Activated CD4-positive, alpha-beta T cell treated with anti-CD3 and anti-CD28 coated beads, Interleukin-2, amount 10 ng/mL, durations not matched to agents 24 days and 14 days (primary cell): ENCODE measurements around the gene FAM107B. TPM values are rescaled to one million over a fixed set of nuclear protein-coding genes. Genes with fewer than 3 reads are reported as not detected.
A peak's percentile ranks its signal among the peaks of the same experiment; 100 is the strongest.
"Not testable (repeated sequence)": the region's sequence is repeated elsewhere in the genome, so short reads cannot be mapped to it uniquely, and the experiment has no call there.

Source experiments
- DNase-seq: peaks from one replicate; pipeline ENCODE4 v3.0.0; 2022
- H3K27ac Mint-ChIP-seq: one replicate; pipeline ENCODE4 v1.8.0; 2022; ENCODE audit warnings: mild to moderate bottlenecking, mixed read lengths
- H3K27me3 Mint-ChIP-seq: one replicate; pipeline ENCODE4 v1.8.0; 2022; ENCODE audit warnings: mixed read lengths
- H3K36me3 Mint-ChIP-seq: one replicate; pipeline ENCODE4 v1.8.0; 2022; ENCODE audit warnings: low read depth, mild to moderate bottlenecking, mixed read lengths
- H3K4me1 Mint-ChIP-seq: one replicate; pipeline ENCODE4 v1.8.0; 2021; ENCODE audit warnings: mixed read lengths
- H3K4me3 Mint-ChIP-seq: one replicate; pipeline ENCODE4 v1.8.0; 2022; ENCODE audit warnings: mild to moderate bottlenecking, moderate library complexity, mixed read lengths
- H3K9me3 Mint-ChIP-seq: one replicate; pipeline ENCODE4 v1.8.0; 2021; ENCODE audit warnings: mixed read lengths
- intact Hi-C: fragments of 100-400 bp; cut with micrococcal nuclease; formaldehyde crosslinking; loops from one replicate; pipeline ENCODE4 v1.15.1; 2023
- total RNA-seq: library from RNA; stranded (reverse); gene quantifications from 2 replicates; pipeline ENCODE4 v1.2.3, GENCODE V29; 2022

The FAM107B gene
- total RNA-seq, 1 donor from 2014 or later, result 113 TPM

- no peak overlapping the region for H3K4me3 Mint-ChIP-seq
- peaks cover 9% of the 10 kb centered on the region for H3K36me3 Mint-ChIP-seq
- no peak for DNase-seq
- intact Hi-C loops, result loop anchor here (10.0 kb wide), 1 partner anchor 482 kb away; no protein-coding TSS in a partner anchor
- no peak overlapping the region for H3K27ac Mint-ChIP-seq
- H3K9me3 Mint-ChIP-seq, result peaks cover 41% of the 10 kb centered on the region
- no peaks in the 10 kb centered on the region for H3K27me3 Mint-ChIP-seq
- H3K4me1 Mint-ChIP-seq, result peaks cover 16% of the 10 kb centered on the region
These were observed 107.4 kb downstream of the FAM107B start for GRCh38 chr10:14667280-14667679.

- H3K27ac Mint-ChIP-seq, result no peak overlapping the region
- H3K36me3 Mint-ChIP-seq, result peaks cover 9% of the 10 kb centered on the region
- H3K4me1 Mint-ChIP-seq, result peaks cover 24% of the 10 kb centered on the region
- intact Hi-C loops, result loop anchor here (2.0 to 10.0 kb wide), 2 partner anchors 17 to 481 kb away; no protein-coding TSS in a partner anchor
- H3K9me3 Mint-ChIP-seq, result peaks cover 41% of the 10 kb centered on the region
- H3K4me3 Mint-ChIP-seq, result no peak overlapping the region
- H3K27me3 Mint-ChIP-seq, result no peaks in the 10 kb centered on the region
- no peak for DNase-seq
These were observed 108.5 kb downstream of the FAM107B start for GRCh38 chr10:14665865-14666857.

- peaks cover 11% of the 10 kb centered on the region for H3K36me3 Mint-ChIP-seq
- intact Hi-C loops, result loop anchor here (2.0 to 10.0 kb wide), 2 partner anchors 17 to 481 kb away; no protein-coding TSS in a partner anchor
- H3K4me3 Mint-ChIP-seq, result no peak overlapping the region
These were observed 109.4 kb downstream of the FAM107B start for GRCh38 chr10:14665304-14665703.

GRCh38 chr10:14664345-14664744 lies 110.4 kb downstream of the FAM107B start:
- no peak overlapping the region for H3K4me3 Mint-ChIP-seq
- DNase-seq, result no peak

More at GRCh38 chr10:14665304-14665703, 109.4 kb downstream of the FAM107B start:
- H3K27ac Mint-ChIP-seq, result peak overlapping the region; percentile 56
- no peak for DNase-seq
- H3K4me1 Mint-ChIP-seq, result peaks cover 32% of the 10 kb centered on the region
- peaks cover 36% of the 10 kb centered on the region for H3K9me3 Mint-ChIP-seq
- no peaks in the 10 kb centered on the region for H3K27me3 Mint-ChIP-seq

GRCh38 chr10:14661818-14662217 lies 112.9 kb downstream of the FAM107B start:
- DNase-seq, result no peak
- Mint-ChIP-seq H3K27ac (peak overlapping the region; percentile 26), H3K27me3 (no peaks in the 10 kb centered on the region), H3K4me1 (peaks cover 51% of the 10 kb centered on the region), H3K9me3 (peaks cover 30% of the 10 kb centered on the region), H3K36me3 (peaks cover 11% of the 10 kb centered on the region), H3K4me3 (no peak overlapping the region)
- intact Hi-C loops, result loop anchor here (10.0 kb wide), 1 partner anchor 477 kb away; no protein-coding TSS in a partner anchor

More at GRCh38 chr10:14664345-14664744, 110.4 kb downstream of the FAM107B start:
- intact Hi-C loops, result loop anchor here (2.0 to 10.0 kb wide), 2 partner anchors 16 to 480 kb away; no protein-coding TSS in a partner anchor
- Mint-ChIP-seq H3K4me1 (peaks cover 38% of the 10 kb centered on the region), H3K36me3 (peaks cover 11% of the 10 kb centered on the region), H3K27me3 (no peaks in the 10 kb centered on the region), H3K27ac (no peak overlapping the region), H3K9me3 (peaks cover 32% of the 10 kb centered on the region)

- Mint-ChIP-seq H3K9me3 (peaks cover 20% of the 10 kb centered on the region), H3K36me3 (peaks cover 8% of the 10 kb centered on the region), H3K27ac (peak overlapping the region; percentile 92), H3K4me3 (peak overlapping the region; percentile 43), H3K27me3 (no peaks in the 10 kb centered on the region), H3K4me1 (peaks cover 53% of the 10 kb centered on the region)
- no peak for DNase-seq
- intact Hi-C loops, result loop anchor here (1.0 to 10.0 kb wide), 2 partner anchors 25 to 476 kb away; no protein-coding TSS in a partner anchor
These were observed 113.9 kb downstream of the FAM107B start for GRCh38 chr10:14660831-14661230.

GRCh38 chr10:14659626-14660196 lies 115.0 kb downstream of the FAM107B start:
- intact Hi-C loops, result loop anchor here (1.0 to 10.0 kb wide), 9 partner anchors 11 to 475 kb away; partner anchors contain the start of genes CDNF, DCLRE1C, HSPA14 and MEIG1
- peak overlapping the region; percentile 64 for H3K4me3 Mint-ChIP-seq
- H3K36me3 Mint-ChIP-seq, result peaks cover 7% of the 10 kb centered on the region
- peak overlapping the region; percentile 92 for H3K27ac Mint-ChIP-seq
- H3K4me1 Mint-ChIP-seq, result peaks cover 60% of the 10 kb centered on the region
- no peaks in the 10 kb centered on the region for H3K27me3 Mint-ChIP-seq
- DNase-seq, result peak; percentile 89
- peaks cover 11% of the 10 kb centered on the region for H3K9me3 Mint-ChIP-seq

- Mint-ChIP-seq H3K27ac (peak overlapping the region; percentile 92), H3K9me3 (peaks cover 11% of the 10 kb centered on the region), H3K4me3 (peak overlapping the region; percentile 64), H3K4me1 (peaks cover 64% of the 10 kb centered on the region)
- DNase-seq, result peak; percentile 68
- intact Hi-C loops, result loop anchor here (1.0 to 10.0 kb wide), 7 partner anchors 11 to 296 kb away; partner anchors contain the start of genes CDNF, DCLRE1C, HSPA14 and MEIG1
- H3K27me3 Mint-ChIP-seq, H3K36me3 Mint-ChIP-seq: not testable (repeated sequence)
These were observed 115.6 kb downstream of the FAM107B start for GRCh38 chr10:14659137-14659536.

- no peak for DNase-seq
- H3K27ac Mint-ChIP-seq, result peak overlapping the region; percentile 92
- H3K9me3 Mint-ChIP-seq, result peaks cover 7% of the 10 kb centered on the region
- peaks cover 66% of the 10 kb centered on the region for H3K4me1 Mint-ChIP-seq
- no peaks in the 10 kb centered on the region for H3K27me3 Mint-ChIP-seq
- H3K36me3 Mint-ChIP-seq, result peaks cover 7% of the 10 kb centered on the region
- H3K4me3 Mint-ChIP-seq, result peak overlapping the region; percentile 64
- intact Hi-C loops, result loop anchor here (1.0 to 10.0 kb wide), 7 partner anchors 10 to 296 kb away; partner anchors contain the start of genes CDNF, DCLRE1C, HSPA14 and MEIG1
These were observed 116.2 kb downstream of the FAM107B start for GRCh38 chr10:14658331-14659127.

GRCh38 chr10:14656052-14656730 lies 118.5 kb downstream of the FAM107B start:
- no peak overlapping the region for H3K27ac Mint-ChIP-seq
- intact Hi-C loops, result loop anchor here (10.0 kb wide), 2 partner anchors 271 to 299 kb away; partner anchors contain the start of genes DCLRE1C and MEIG1
- no peak overlapping the region for H3K4me3 Mint-ChIP-seq
- peaks cover 4% of the 10 kb centered on the region for H3K36me3 Mint-ChIP-seq
- DNase-seq, result no peak
- H3K9me3 Mint-ChIP-seq, result no peaks in the 10 kb centered on the region
- no peaks in the 10 kb centered on the region for H3K27me3 Mint-ChIP-seq
- peaks cover 73% of the 10 kb centered on the region for H3K4me1 Mint-ChIP-seq

GRCh38 chr10:14654821-14655382 lies 119.8 kb downstream of the FAM107B start:
- Mint-ChIP-seq H3K27me3 (no peaks in the 10 kb centered on the region), H3K27ac (peak overlapping the region; percentile 80), H3K9me3 (peaks cover 3% of the 10 kb centered on the region), H3K4me1 (peaks cover 61% of the 10 kb centered on the region), H3K4me3 (no peak overlapping the region), H3K36me3 (peaks cover 2% of the 10 kb centered on the region)
- intact Hi-C loops, result loop anchor here (10.0 kb wide), 2 partner anchors 270 to 300 kb away; partner anchors contain the start of genes DCLRE1C and MEIG1
- no peak for DNase-seq
